IMR-90 (cell line): ENCODE data around the gene ALG8. TPM values are rescaled to one million over a fixed set of nuclear protein-coding genes. Genes with fewer than 3 reads are reported as not detected.

Experiments used
- ATAC-seq: fragments of 200-7000 bp; cut with Tn5 transposase; 2 replicates; pipeline ENCODE4 v1.9.1; 2020; ENCODE audit warnings: low read depth, mild to moderate bottlenecking, moderate library complexity
- BruUV-seq: library from RNA; stranded (reverse); fragments of 400-500 nt; replicated peaks from 2 replicates; lab custom pipeline; 2021; lab: Mats Ljungman, UMichigan
- CTCF ChIA-PET: fragments of 300-600 bp; formaldehyde crosslinking; extraction: SDS; loops from one replicate; lab custom pipeline; 2021; ENCODE audit warnings: antibody characterized with exemption; lab: Yijun Ruan, JAX
- POLR2A ChIA-PET: fragments of 300-600 bp; sonication (Branson Sonifier 250); formaldehyde crosslinking; loops from one replicate; lab custom pipeline; 2022; ENCODE audit warnings: antibody characterized with exemption; ENCODE audit not compliant: unreplicated experiment; lab: Charles Lee
- DNase-seq: peaks from one replicate; pipeline ENCODE4 v3.0.0; 2013
- H2AFZ ChIP-seq: replicated peaks from 2 replicates; pipeline ENCODE3; 2013; ENCODE audit warnings: low read length, mild to moderate bottlenecking; ENCODE audit not compliant: poor library complexity
- H2AK5ac ChIP-seq: 2 replicates; pipeline ENCODE4 v1.6.1; 2013; ENCODE audit warnings: low read depth, low read length, inconsistent platforms
- H2AK9ac ChIP-seq: replicated peaks from 2 replicates; pipeline ENCODE3; 2013; ENCODE audit warnings: mild to moderate bottlenecking, low read depth, low read length, moderate library complexity; ENCODE audit not compliant: poor library complexity
- H2BK120ac ChIP-seq: 2 replicates; pipeline ENCODE4 v1.6.1; 2013; ENCODE audit warnings: low read depth, low read length, inconsistent platforms
- H2BK15ac ChIP-seq: 3 replicates; pipeline ENCODE4 v1.6.1; 2013; ENCODE audit warnings: low read depth, low read length, inconsistent platforms
- H2BK20ac ChIP-seq: 2 replicates; pipeline ENCODE4 v1.6.1; 2013; ENCODE audit warnings: low read depth, mild to moderate bottlenecking, inconsistent platforms, low read length, moderate library complexity
- H2BK5ac ChIP-seq: 2 replicates; pipeline ENCODE4 v1.6.1; 2013; ENCODE audit warnings: mild to moderate bottlenecking, low read depth, low read length, inconsistent platforms; ENCODE audit not compliant: poor library complexity, severe bottlenecking
- H3K14ac ChIP-seq: replicated peaks from 2 replicates; pipeline ENCODE4 v1.6.1; 2013; ENCODE audit warnings: low read depth, low read length, inconsistent platforms
- H3K18ac ChIP-seq: 2 replicates; pipeline ENCODE4 v1.6.1; 2013; ENCODE audit warnings: low read depth, low read length, control low read depth
- H3K23ac ChIP-seq: 2 replicates; pipeline ENCODE4 v1.6.1; 2013; ENCODE audit warnings: low read depth, low read length, inconsistent platforms
- H3K27ac ChIP-seq: 2 replicates; pipeline ENCODE4 v1.5.1; 2013; ENCODE audit warnings: mild to moderate bottlenecking, control low read depth, low read length; ENCODE audit not compliant: insufficient read depth
- H3K27me3 ChIP-seq: 2 replicates; pipeline ENCODE4 v1.6.1; 2013; ENCODE audit warnings: low read length; ENCODE audit not compliant: control insufficient read depth, insufficient read depth
- H3K36me3 ChIP-seq: 2 replicates; pipeline ENCODE4 v1.6.1; 2013; ENCODE audit warnings: low read length, mixed read lengths; ENCODE audit not compliant: control insufficient read depth, insufficient read depth
- H3K4ac ChIP-seq: 2 replicates; pipeline ENCODE4 v1.6.1; 2013; ENCODE audit warnings: low read depth, low read length, inconsistent platforms
- H3K4me1 ChIP-seq: 2 replicates; pipeline ENCODE4 v1.6.1; 2013; ENCODE audit warnings: low read length, mixed read lengths; ENCODE audit not compliant: control insufficient read depth, insufficient read depth
- H3K4me2 ChIP-seq: 2 replicates; pipeline ENCODE4 v1.6.1; 2013; ENCODE audit warnings: low read depth, mild to moderate bottlenecking, control low read depth, low read length, moderate library complexity
- H3K4me3 ChIP-seq: 2 replicates; pipeline ENCODE4 v1.5.1; 2013; ENCODE audit warnings: low read depth, mild to moderate bottlenecking, control low read depth, low read length, moderate library complexity; ENCODE audit not compliant: insufficient read depth
- H3K56ac ChIP-seq: 2 replicates; pipeline ENCODE4 v1.6.1; 2013; ENCODE audit warnings: low read length, inconsistent platforms; ENCODE audit not compliant: insufficient read depth; ENCODE audit errors: extremely low read depth
- H3K79me1 ChIP-seq, 2 experiments: 2 replicates each; pipeline ENCODE4 v1.6.1; 2013; ENCODE audit warnings: low read length in 2 of 2, inconsistent platforms in 1 of 2, low read depth in 1 of 2
- H3K9ac ChIP-seq: 2 replicates; pipeline ENCODE4 v1.6.1; 2013; ENCODE audit warnings: low read depth, low read length, control low read depth
- H3K9me1 ChIP-seq: 2 replicates; pipeline ENCODE4 v1.6.1; 2013; ENCODE audit warnings: low read length, inconsistent platforms; ENCODE audit not compliant: insufficient read depth
- H3K9me3 ChIP-seq: 2 replicates; pipeline ENCODE4 v1.6.1; 2013; ENCODE audit warnings: low read length; ENCODE audit not compliant: control insufficient read depth, insufficient read depth
- H4K20me1 ChIP-seq: 2 replicates; pipeline ENCODE4 v1.6.1; 2013; ENCODE audit warnings: low read length, inconsistent platforms; ENCODE audit not compliant: insufficient read depth
- H4K5ac ChIP-seq: 2 replicates; pipeline ENCODE4 v1.6.1; 2013; ENCODE audit warnings: mild to moderate bottlenecking, low read depth, low read length, control low read depth
- H4K8ac ChIP-seq, 2 experiments: 2 replicates each; pipeline ENCODE4 v1.6.1; 2013; ENCODE audit warnings: low read depth in 2 of 2, low read length in 2 of 2, control low read depth in 1 of 2, inconsistent platforms in 1 of 2
- H4K91ac ChIP-seq: 2 replicates; pipeline ENCODE4 v1.6.1; 2013; ENCODE audit warnings: low read depth, low read length, inconsistent platforms; ENCODE audit not compliant: insufficient read depth
- BHLHE40 ChIP-seq: fragments of 150-350 bp; IDR thresholded peaks from 2 replicates; pipeline ENCODE4 v1.6.1; 2016; ENCODE audit warnings: mild to moderate bottlenecking, low read depth, low read length
- CEBPB ChIP-seq: IDR thresholded peaks from 2 replicates; pipeline ENCODE4 v1.6.1; 2012; ENCODE audit warnings: low read depth, low read length, improper control_type of control experiment
- CHD1 ChIP-seq: IDR thresholded peaks from 2 replicates; pipeline ENCODE4 v1.6.1; 2012; ENCODE audit warnings: low read depth, low read length, improper control_type of control experiment
- FOS ChIP-seq: fragments of 150-350 bp; IDR thresholded peaks from 2 replicates; pipeline ENCODE4 v1.6.1; 2016; ENCODE audit warnings: low read depth, low read length
- MAFK ChIP-seq: IDR thresholded peaks from 2 replicates; pipeline ENCODE4 v1.6.1; 2012; ENCODE audit warnings: low read depth, low read length, improper control_type of control experiment
- MAZ ChIP-seq: IDR thresholded peaks from 2 replicates; pipeline ENCODE4 v1.6.1; 2012; ENCODE audit warnings: low read depth, mild to moderate bottlenecking, low read length, improper control_type of control experiment, moderate library complexity, borderline replicate concordance
- MXI1 ChIP-seq: IDR thresholded peaks from 2 replicates; pipeline ENCODE4 v1.6.1; 2012; ENCODE audit warnings: low read depth, mild to moderate bottlenecking, low read length, moderate library complexity, borderline replicate concordance
- NFE2L2 ChIP-seq: fragments of 150-350 bp; IDR thresholded peaks from 2 replicates; pipeline ENCODE4 v1.6.1; 2016; ENCODE audit warnings: low read depth, mild to moderate bottlenecking, low read length
- POLR2A ChIP-seq: IDR thresholded peaks from 2 replicates; pipeline ENCODE4 v1.6.1; 2012; ENCODE audit warnings: mild to moderate bottlenecking, low read depth, low read length
- RAD21 ChIP-seq: IDR thresholded peaks from 2 replicates; pipeline ENCODE4 v1.6.1; 2012; ENCODE audit warnings: low read length, improper control_type of control experiment
- RCOR1 ChIP-seq: IDR thresholded peaks from 2 replicates; pipeline ENCODE4 v1.6.1; 2012; ENCODE audit warnings: mild to moderate bottlenecking, low read length, improper control_type of control experiment; ENCODE audit not compliant: insufficient replicate concordance
- RFX5 ChIP-seq: IDR thresholded peaks from 2 replicates; pipeline ENCODE4 v1.8.0; 2012; ENCODE audit warnings: low read depth, mild to moderate bottlenecking, low read length, moderate library complexity
- SMC3 ChIP-seq: fragments of 150-350 bp; IDR thresholded peaks from 2 replicates; pipeline ENCODE4 v1.6.1; 2016; ENCODE audit warnings: low read depth, mild to moderate bottlenecking, antibody characterized with exemption, low read length, moderate library complexity
- WGBS, 2 experiments: methylation state at CpG; one replicate each; pipeline versions ENCODE4 v1.1.5 to v1.1.7; 2013; ENCODE audit warnings: missing lambda C conversion rate in 2 of 2; ENCODE audit not compliant: insufficient read length in 1 of 2; ENCODE audit errors: extremely low coverage in 2 of 2; 5-methylcytosine and 5-hydroxymethylcytosine counted together
- dilution Hi-C: fragments of 300-500 bp; cut with HindIII; formaldehyde crosslinking; loops from one replicate; pipeline ENCODE4 v1.14.3; 2018; ENCODE audit warnings: low sequenced_read_pairs; ENCODE audit not compliant: unreplicated experiment
- in situ Hi-C: fragments of 300-500 bp; cut with MboI; formaldehyde crosslinking; loops from 3 replicates; pipeline ENCODE4 v1.14.3; 2019; ENCODE audit warnings: low sequenced_read_pairs, inconsistent platforms, mixed read lengths
- intact Hi-C: fragments of 100-400 bp; cut with micrococcal nuclease; formaldehyde crosslinking; loops from 2 replicates; pipeline ENCODE4 v1.10.0; 2022
- polyA plus RNA-seq, 3 experiments: library from polyadenylated mRNA; depleted of rRNA; stranded (reverse); fragments of >200 nt; gene quantifications; 2 replicates each; pipeline ENCODE4 v1.2.3, GENCODE V29; 2012; ENCODE audit warnings: low replicate concordance in 1 of 3
- total RNA-seq: library from RNA; depleted of rRNA; stranded (reverse); fragments of >200 nt; gene quantifications from 2 replicates; pipeline ENCODE4 v1.2.3, GENCODE V29; 2012
- TF ChIP-seq, protein P1 (sequence below): fragments of 150-350 bp; IDR thresholded peaks from 2 replicates; pipeline ENCODE4 v1.6.1; 2016; ENCODE audit warnings: low read depth, mild to moderate bottlenecking, low read length, moderate library complexity, borderline replicate concordance
- TF ChIP-seq, protein P2 (sequence below): fragments of 150-350 bp; IDR thresholded peaks from 2 replicates; pipeline ENCODE4 v1.6.1; 2017; ENCODE audit warnings: mild to moderate bottlenecking, antibody characterized with exemption, low read length, low read depth
- TF ChIP-seq, protein P3 (sequence below): conservative IDR thresholded peaks from 2 replicates; pipeline ENCODE4 v1.5.1; 2012; ENCODE audit warnings: mild to moderate bottlenecking, low read depth, low read length, improper control_type of control experiment

Gene ALG8
- total and polyA plus RNA-seq, 2 of the 4 experiments (the other 2 are of a cell fraction) = 27.8 to 31.8 TPM

DNA sequence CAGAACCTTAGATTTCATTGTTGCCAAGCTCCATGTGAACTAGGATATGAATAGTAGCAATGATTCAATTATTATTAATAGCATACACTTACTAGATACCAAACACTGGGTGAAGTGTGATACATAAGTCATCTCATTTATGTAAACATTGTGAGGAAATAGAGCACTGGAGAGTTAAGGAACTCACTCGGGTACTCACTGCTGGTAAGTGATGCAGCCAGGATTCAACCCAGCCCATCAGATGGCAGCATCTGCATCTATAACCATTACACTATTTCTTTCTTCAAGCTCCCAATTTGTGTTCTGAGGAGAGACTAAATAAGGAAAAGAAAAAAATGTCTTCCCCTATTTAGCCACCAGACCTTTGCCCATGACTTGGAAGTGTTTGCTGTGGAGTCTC, 10.2 kb upstream of the ALG8 start:
- Histone ChIP-seq H2AK9ac (no peak overlapping the region), H4K8ac (no peak overlapping the region), H2BK5ac (no peak overlapping the region), H2BK15ac (no peak overlapping the region), H3K4me3 (no peak overlapping the region), H3K18ac (no peak overlapping the region), H3K14ac (no peak overlapping the region), H3K9ac (no peak overlapping the region), H3K79me1 (no peaks in the 10 kb centered on the region), H3K4me1 (no peaks in the 10 kb centered on the region), H3K4ac (no peak overlapping the region), H2AK5ac (no peak overlapping the region), H2AFZ (no peak overlapping the region), H4K20me1 (no peaks in the 10 kb centered on the region), H3K36me3 (no peaks in the 10 kb centered on the region), H2BK120ac (no peak overlapping the region), H4K91ac (no peak overlapping the region), H2BK20ac (no peak overlapping the region), H4K5ac (no peak overlapping the region), H3K4me2 (no peak overlapping the region), H3K9me3 (no peaks in the 10 kb centered on the region), H3K27ac (no peak overlapping the region), H3K9me1 (no peaks in the 10 kb centered on the region), H3K23ac (no peak overlapping the region), H3K56ac (no peak overlapping the region), H3K27me3 (no peaks in the 10 kb centered on the region)
- peak; percentile 98 for ATAC-seq
- DNase-seq = peak; percentile 87
- TF ChIP-seq MAZ = no peak
- no peak for TF ChIP-seq POLR2A
- peak; percentile 71 for TF ChIP-seq RAD21
- TF ChIP-seq NFE2L2 = no peak
- TF ChIP-seq, protein P1, sequence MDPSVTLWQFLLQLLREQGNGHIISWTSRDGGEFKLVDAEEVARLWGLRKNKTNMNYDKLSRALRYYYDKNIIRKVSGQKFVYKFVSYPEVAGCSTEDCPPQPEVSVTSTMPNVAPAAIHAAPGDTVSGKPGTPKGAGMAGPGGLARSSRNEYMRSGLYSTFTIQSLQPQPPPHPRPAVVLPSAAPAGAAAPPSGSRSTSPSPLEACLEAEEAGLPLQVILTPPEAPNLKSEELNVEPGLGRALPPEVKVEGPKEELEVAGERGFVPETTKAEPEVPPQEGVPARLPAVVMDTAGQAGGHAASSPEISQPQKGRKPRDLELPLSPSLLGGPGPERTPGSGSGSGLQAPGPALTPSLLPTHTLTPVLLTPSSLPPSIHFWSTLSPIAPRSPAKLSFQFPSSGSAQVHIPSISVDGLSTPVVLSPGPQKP = no peak
- no peak for TF ChIP-seq RFX5
- TF ChIP-seq CEBPB = peak; percentile 47
- TF ChIP-seq RCOR1 = no peak
- TF ChIP-seq, protein P2, sequence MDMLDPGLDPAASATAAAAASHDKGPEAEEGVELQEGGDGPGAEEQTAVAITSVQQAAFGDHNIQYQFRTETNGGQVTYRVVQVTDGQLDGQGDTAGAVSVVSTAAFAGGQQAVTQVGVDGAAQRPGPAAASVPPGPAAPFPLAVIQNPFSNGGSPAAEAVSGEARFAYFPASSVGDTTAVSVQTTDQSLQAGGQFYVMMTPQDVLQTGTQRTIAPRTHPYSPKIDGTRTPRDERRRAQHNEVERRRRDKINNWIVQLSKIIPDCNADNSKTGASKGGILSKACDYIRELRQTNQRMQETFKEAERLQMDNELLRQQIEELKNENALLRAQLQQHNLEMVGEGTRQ = no peak
- no peak for TF ChIP-seq FOS
- peak; percentile 63 for TF ChIP-seq SMC3
- TF ChIP-seq, protein P3, sequence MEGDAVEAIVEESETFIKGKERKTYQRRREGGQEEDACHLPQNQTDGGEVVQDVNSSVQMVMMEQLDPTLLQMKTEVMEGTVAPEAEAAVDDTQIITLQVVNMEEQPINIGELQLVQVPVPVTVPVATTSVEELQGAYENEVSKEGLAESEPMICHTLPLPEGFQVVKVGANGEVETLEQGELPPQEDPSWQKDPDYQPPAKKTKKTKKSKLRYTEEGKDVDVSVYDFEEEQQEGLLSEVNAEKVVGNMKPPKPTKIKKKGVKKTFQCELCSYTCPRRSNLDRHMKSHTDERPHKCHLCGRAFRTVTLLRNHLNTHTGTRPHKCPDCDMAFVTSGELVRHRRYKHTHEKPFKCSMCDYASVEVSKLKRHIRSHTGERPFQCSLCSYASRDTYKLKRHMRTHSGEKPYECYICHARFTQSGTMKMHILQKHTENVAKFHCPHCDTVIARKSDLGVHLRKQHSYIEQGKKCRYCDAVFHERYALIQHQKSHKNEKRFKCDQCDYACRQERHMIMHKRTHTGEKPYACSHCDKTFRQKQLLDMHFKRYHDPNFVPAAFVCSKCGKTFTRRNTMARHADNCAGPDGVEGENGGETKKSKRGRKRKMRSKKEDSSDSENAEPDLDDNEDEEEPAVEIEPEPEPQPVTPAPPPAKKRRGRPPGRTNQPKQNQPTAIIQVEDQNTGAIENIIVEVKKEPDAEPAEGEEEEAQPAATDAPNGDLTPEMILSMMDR = peak; percentile 64
- TF ChIP-seq BHLHE40 = no peak
- TF ChIP-seq CHD1 = no peak
- no peak for TF ChIP-seq MXI1
- no peak for TF ChIP-seq MAFK
- intact Hi-C loops (loop anchor here (1.0 to 2.0 kb wide), 2 partner anchors 267 to 415 kb away; partner anchors contain the start of gene GAB2), in situ Hi-C loops (loop anchor here (5.0 kb wide), 1 partner anchor 418 kb away; no protein-coding TSS in a partner anchor), dilution Hi-C loops (no loop called here)
- POLR2A ChIA-PET = interaction anchor here (0.5 kb wide), 1 partner anchor 54 kb away, joined by 4 read pairs; no protein-coding TSS in a partner anchor
- BruUV-seq = no TSS peak
- CTCF ChIA-PET = interaction anchor here (0.7 to 2.4 kb wide), 7 partner anchors 10 to 415 kb away, joined by 3 to 11 read pairs (median 6); partner anchors contain the start of genes KCTD21 and USP35
- WGBS, 2 experiments = no CpG with 5 or more reads among the region's 1 CpG
